Kasumi-1 (cell line): ENCODE data around the gene FER1L5.

Experiments
- DNase-seq, 2 experiments: peaks; one replicate each; lab custom pipeline; 2025; lab: John Stamatoyannopoulos, UW

Gene FER1L5

DNA sequence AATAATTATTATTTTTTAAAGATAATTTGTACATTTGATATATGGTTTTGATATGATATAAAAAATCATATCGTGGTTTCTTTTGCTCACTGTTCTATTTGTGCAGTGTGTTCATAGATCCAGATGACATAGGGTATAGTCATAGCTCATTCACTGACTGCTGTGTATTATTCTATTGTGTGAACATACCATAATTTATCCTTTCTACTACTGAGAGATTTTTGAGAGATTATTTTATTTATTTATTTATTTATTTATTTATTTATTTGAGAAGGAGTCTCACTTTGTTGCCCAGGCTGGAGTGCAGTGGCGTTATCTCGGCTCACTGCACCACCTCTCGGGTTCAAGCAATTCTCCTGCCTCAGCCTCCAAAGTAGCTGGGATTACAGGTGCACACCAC is 39.0 kb downstream of the FER1L5 start:
- no peak for DNase-seq

DNA sequence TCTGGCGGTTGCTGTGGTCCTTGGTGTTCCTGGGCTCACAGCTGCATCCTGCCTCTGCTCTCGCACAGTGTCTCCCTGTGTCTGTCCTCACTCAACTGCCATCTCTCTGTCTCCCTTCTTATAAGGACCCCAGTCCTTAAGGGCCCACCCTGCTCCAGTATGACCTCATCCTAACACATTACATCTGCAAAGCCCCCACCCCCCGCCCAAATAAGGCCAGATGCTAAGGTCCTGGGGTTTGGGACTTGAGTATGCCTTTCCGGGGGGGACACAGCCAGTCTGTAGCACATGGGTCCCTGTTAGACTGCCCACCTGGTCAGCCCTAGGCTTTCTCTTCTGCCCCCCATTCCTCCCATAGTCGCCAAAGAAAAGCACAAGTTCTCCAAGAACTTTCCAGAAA is 40.7 kb downstream of the FER1L5 start:
- DNase-seq, result no peak

DNA sequence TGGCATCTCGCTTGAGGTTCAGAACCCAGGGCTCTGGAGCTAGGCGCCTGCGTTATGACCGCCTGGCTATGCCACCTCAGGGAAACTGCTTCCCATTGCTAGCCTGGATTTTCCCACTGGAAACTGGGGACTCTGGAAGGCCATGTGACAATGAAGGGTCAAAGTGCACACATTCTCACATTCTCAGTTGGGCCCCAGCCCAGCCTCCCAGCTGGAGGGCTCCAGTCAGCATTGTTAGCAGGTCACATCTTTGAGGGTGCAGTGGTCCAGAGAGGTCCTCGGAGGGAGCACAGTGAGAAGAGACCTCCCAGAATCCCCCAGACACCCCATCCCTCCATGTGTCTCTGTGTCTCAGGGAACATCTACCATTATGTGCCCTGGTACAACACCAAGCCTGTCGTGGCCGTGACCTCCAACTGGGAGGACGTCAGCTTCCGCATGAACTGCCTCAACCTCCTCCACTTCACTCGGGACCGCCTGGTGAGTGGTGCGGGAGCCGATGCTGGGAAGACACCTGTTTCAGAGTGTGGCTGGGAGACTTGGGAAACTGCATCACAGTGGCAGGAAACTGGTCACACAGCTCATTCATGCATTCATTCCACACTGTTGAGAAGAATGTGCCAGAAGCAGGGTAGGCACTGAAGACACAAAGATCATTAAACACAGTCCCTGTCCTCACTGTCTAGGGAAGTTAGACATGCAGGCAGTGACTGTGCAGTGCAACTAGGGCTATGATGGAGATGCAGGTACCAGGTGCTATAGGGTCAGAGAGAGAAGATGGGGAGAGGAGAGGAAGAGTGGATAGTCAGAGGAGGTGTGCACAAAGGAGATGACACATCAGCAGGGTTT is 41.6 kb downstream of the FER1L5 start:
- DNase-seq, result no peak

DNA sequence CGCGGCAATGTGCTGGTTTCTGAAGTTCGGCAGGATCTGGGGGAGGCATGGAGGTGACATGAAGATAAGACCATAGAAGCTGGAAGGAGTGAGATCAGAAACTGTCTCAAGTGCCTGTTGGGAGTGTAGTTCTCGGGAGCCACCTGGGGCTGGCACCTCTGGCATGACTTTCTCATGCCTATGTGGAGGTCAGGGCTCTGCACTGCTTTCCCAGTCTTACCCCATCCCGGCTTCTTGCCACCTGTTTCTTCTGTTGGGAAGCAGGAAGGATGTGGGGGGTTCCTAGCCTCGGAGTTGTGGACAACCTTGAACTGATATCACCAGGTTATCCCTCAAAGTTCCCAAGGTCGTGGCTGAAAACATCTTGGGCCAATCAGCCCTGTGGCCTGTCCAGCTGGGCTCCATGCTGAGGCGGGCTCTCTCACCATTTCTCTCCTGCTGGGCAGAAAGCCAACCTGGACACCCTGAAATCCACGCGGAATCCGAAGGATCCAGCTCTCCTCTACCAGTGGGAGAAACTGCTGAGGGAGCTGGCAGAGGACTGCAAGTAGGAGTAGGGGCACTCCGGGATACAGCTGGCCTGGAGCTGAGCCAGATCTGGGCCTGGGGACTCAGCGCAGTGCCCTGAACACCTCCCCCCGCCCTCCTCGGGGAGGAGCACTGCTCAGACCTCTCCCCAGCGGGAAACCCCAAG is 42.5 kb downstream of the FER1L5 start:
- no peak for DNase-seq

DNA sequence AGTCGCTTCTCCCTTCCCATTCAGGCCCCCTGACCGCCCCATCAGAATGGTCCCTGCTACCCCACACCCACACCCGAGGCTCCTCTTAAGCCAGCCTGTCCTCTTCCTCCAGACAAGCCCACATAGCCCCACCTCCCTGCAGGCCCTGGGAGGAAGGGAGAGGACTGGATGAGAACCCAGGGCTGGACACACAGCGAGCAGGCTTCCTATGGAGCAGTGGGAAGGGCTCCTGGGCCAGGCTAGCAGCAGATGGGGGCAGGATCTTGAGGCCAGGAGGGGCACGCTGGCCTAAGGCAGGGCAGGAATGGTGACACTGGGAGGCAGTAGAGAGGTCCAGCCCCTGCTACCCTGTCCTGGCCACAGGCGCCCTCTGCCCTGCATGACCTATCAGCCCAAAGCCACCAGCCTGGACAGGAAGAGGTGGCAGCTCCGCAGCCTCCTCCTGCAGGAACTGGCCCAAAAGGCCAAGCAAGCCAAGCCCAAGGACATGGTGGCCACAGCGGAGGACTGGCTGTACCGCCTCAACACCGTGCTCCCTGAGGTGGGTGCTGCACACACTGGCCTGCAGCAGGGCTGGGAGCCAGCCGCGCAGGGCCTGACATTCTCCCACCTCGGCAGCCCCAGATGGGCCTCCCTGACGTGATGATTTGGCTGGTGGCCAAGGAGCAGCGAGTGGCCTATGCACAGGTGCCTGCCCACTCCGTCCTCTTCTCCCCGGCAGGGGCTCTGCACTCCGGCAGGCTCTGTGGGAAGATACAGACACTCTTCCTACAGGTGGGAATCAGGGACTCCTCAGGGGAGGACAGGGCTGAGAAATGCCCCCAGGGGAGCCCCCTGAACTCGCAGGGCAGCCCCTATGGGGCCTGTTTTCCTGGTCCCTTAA is 43.3 kb downstream of the FER1L5 start:
- DNase-seq, result no peak

DNA sequence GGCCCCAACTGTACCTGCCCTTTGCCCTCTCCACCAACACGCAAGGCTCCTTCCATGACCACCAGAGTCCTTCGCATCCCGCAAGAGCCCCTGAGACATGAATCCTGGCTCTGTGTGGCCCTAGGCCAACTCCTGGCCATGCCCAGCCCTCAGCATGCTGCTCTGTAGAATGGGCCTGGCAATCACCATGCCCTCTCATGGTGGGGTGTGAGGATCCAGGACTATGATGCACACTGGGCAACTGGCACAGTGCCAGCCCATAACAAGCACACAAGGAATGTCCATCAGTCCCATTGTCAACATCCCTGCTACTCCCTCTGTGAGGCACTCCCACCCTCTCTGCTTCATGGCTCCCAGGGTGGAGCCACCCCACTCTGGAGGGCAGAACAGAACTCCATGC is 44.7 kb downstream of the FER1L5 start:
- no peak for DNase-seq

DNA sequence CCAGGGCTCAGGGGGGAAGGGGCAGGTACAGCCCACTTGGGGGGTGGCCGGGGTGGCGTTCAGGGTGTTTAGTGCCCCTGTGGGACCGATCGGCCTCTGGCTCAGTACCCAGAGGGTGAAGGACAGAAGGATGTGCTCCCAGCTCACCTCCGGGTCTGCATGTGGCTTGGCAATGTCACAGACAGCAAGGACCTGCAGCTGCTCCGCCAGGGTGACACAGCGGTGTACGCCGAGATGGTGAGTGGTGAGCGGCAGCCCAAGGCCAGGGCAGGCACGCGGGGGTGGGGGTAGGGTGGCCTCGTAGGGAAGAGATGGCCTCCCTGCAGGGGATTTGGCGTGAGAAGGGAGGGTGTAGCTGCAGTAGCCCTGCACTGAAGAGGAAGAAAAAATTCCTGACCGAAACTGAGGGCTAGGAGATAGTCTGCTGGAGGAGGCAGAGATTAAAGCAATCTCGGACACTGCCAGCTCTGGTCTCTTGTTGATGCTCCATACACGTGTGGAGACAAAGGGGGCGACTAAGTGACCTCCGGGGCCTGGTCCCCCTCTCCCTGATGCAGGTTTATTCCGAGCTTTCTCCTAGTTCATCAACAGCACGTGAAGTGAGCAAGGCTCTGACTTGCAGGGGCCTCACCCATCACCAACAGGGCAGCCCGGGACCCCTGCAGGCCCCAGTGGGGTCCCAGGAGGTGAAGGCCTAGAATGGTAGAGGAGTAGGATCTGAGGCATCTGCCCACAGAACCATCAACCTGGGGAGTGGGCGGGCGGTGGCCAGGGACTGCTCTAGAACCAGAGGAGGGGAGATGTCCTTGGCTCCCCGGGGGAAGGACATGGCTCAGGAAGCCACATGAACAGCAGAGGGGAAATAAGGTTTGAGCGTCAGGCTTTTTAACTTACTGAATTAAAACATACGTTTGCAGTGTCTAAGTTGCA is 45.4 kb downstream of the FER1L5 start:
- no peak for DNase-seq

DNA sequence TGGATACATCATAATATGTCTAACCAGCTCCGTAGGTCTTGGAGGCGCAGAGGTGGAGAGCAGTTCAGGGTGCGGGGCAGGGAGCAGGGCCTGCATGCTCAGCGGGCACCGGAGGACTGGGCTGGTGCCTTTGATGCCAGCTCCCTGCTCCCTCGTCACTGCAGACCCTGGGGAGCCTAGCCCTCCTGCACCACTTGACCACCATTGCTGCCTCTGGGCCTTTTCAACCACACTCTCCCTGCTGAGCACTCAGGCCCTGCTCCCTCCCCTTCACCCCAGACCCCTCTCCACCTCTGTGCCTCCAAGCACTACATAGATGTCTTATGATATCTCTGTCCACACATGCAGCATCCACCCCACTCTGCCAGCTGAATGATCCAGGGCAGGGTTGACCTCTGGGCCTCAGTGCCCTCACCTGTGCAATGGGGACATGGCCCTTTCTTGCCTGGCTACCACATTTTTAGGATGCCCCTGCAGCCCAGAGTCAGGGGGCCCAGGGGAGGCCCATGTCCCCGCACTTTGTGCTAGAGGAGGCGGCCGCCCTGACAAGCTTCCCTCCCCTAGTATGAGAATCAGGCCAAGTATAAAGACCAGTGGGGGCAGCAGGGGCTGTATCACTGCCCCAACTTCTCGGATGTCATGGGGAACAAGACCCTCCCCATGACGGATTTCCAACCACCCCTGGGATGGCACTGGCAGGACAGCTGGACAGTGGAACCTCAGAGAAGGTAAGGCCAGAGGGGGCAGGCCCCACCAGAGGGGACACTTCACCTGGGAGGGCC is 46.3 kb downstream of the FER1L5 start:
- DNase-seq, result no peak

DNA sequence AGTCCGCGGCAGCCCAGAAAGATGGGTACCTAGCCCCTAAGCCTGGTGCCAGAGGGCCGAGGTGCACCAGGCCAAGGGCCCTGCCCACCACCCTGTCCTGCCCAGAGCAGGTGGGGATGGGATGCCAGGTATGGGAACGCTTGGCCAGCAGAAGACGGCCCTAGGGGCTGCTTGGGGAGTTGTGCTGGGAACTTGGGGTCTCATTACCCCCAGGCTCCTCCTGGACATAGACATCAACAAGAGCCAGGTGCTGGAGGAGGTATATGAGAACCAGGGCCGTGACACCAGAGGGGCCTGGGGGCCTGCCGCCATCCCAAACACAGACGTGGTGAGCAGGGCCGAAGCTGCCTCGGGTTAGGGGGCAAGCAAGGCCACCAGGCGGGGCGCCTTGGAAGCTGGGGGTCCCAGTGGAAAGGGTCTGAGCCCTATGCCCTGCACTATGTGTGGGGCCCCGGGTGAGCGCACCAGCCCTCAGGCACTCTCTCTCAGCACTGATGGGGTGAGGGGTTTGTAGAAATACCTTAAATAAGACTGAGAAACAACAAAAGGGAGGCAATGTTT is 46.9 kb downstream of the FER1L5 start:
- DNase-seq, result no peak

DNA sequence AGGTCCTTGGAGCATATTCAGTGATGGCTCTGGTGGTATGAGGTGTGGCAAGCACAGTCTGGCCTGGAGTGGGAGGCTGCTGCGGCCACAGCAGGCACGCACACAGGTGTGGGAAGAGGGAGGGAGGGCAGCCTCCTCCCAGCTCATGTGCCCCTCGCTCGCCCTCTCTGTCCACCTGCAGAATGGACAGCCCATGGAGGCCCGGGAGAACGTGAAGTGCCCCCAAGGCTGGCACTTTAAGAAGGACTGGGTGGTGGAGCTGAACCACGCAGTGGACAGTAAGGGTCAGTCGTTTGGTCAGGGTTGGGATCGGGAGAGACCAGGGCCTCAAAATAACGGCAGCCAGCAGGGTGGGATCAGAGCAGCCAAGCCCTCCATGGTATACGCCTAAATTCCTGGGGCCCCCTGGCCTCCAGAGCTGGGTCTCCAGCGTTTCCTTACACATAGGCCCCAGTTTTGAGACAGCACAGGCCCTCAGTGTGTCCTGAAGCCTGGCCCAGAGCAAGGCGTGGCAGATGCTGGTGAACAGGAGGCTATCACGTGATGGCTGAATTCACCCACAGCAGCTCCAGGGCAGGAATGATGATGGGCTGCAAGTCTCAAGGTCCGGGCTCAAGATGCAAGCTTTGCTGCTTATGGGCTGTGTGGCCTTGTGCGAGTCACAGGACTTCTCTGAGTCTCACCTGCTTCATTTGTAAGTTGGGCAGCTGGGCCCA is 47.9 kb downstream of the FER1L5 start:
- no peak for DNase-seq

DNA sequence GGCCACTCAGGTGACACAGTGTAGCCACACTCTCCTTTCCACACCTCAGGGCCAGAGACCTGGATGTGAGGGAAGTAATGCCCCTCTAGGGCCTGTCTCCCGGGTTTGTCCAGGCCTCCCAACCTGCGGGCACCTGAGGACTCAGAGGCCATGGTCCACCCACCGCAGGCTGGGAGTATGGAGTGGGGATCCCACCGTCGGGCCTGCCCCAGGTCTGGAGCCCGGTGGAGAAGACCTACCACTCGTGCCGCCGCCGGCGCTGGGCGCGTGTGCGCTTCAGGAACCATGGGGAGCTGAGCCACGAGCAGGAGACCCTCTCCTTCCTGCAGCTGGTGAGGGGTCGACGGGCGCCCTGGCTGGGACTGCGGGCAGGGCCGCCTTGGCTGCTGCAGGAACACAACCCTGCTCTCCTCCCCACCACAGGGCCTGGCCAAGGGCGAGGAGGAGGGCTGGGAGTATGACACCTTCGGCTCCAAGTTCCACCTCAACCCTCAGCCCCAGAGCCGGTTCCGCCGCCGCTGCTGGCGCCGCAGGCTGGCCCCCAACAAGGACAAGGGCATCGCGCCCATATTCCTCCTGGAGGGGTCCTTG is 48.6 kb downstream of the FER1L5 start:
- no peak for DNase-seq

DNA sequence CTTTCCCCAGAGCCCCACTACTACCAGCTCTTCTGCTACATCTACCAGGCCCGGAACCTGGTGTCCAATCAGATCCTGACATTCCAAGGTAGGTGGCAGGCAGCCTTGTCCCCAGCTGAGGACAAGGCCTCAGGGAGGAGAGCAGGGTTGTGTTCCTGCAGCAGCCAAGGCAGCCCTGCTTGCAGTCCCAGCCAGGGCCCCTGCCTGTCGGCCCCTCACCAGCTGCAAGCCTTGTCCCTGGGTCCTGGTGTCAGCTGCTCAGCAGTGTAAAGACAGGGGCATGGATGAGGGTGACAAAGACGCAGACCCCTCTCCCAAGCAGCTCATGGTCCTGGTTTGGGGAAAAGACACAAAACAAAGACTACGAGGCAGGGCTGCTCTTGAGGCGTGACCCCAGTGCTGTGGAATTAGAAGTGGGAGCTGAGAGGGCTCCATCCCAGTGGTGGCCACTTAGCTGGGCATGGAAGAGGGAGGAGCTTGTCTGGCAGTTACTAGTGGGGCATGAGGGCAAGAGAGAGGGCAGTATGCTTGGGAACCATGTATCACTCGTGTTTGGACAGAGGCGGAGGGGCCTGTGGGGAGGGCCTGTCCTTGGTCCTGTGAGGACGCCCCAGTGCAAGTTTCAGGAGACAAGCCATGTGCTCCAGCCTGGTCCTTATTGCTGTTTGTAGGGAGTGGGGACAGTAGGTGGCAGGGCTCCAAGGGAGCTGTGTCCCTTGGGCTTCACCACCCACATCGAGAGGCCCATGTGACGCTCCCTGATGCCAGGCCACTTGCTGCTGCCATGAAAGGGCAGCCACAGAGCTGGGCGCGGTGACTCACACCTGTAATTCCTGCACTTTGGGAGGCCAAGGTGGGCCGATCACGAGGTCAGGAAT is 49.8 kb downstream of the FER1L5 start:
- DNase-seq, result no peak

DNA sequence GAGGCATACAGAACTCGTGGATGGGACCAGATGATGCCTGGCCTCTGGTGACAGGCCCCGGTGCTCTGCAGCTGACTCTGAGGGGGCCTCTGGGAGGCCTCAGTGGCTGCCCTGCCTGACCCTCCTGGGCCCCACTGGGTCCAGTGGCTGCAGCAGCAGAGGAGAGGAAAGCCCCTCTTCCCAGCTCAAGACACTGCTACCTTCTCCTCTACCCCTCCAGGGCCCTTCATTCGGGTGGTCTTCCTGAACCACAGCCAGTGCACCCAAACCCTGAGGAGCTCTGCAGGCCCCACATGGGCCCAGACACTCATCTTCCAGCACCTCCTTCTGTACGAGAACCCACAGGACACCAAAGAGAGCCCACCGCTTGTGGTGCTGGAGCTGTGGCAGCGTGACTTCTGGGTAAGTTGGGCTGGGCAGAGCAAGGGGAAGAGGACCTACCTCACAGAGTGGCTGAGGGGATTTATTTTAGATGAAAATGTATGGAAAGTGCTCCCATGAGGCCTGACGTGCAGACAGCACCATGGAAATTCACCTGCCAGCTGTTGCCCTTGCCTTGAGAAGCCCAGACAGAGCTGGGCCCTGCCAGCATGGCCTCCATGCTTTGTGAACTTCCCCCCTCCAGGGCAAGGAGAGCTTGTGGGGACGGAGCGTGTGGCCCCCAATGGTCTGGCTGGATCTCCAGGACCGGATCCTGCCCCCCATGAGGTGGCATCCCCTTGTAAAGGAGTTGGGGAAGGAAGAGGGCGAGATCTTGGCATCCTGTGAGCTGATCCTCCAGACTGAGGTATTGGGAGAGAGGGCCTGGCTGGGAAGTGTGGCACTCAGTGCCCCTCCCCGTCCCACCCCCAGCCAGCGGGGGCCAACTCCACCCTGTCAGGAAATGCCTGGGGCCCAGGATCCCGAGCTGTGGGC is 51.0 kb downstream of the FER1L5 start:
- DNase-seq, result no peak

DNA sequence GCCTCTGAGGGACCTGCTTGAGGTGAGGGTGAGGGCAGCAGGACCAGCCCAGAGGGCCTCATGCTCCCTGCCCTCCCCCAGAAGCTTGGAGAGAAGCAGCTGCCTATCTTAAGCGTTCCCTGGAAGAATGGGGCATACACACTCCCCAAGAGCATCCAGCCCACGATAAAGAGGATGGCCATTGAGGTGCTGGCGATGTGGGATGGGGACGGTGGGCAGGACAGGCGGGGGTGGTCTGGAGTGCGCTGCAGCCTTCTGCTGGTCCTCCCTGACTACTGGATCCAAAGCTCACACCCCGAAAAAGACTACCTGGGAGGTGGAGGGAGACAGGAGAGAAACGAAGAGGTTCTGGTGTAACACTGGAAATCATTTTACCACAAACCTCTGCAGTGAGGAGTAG is 51.7 kb downstream of the FER1L5 start:
- DNase-seq, result no peak

DNA sequence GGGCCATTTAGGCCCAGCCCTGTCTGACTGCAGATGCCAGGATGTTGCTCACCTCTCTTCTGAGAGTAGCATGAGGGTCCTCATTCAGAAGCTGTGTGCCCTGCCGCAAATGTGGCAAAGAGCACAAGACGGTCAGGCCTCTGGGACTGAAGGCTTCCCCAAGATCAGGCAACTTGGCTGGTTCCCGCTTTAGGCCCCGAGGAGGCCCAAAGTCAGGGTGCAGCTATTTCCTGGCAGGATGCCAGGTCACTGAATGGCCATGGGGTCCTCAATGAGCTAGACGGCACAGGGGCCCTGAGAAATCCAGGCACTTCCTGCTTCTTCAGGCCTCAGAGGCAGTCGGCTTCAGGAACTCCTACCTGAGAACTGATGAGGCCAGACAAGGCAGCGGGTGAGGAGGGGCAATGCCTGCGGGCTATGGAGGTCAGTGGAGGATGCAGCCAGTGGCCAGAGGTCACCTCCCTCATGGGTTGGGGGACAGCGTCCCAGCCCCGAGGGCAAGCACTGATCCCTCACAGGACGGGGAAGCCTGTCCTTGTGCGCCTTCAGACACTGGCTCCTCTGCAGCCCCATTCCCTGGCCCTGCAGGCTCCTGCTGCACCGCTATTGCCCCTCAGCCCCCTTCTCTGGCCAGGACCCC is 52.4 kb downstream of the FER1L5 start:
- no peak for DNase-seq

DNA sequence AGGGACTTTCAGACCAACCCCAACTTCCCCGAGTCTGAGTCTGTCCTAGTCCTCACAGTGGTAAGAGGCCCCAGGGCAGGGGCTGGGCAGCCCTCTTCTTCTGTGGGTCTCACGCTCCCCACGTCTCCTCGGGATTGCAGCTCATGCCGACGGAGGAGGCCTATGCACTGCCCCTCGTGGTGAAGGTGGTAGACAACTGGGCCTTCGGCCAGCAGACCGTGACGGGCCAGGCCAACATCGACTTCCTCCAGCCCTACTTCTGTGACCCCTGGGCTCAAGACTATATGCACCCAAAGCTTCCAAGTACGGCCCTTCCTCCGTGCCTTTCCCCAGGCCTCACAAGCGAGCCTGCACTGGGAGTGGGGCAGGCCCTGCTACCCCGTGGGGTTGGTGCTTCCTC is 53.0 kb downstream of the FER1L5 start:
- DNase-seq, result no peak

DNA sequence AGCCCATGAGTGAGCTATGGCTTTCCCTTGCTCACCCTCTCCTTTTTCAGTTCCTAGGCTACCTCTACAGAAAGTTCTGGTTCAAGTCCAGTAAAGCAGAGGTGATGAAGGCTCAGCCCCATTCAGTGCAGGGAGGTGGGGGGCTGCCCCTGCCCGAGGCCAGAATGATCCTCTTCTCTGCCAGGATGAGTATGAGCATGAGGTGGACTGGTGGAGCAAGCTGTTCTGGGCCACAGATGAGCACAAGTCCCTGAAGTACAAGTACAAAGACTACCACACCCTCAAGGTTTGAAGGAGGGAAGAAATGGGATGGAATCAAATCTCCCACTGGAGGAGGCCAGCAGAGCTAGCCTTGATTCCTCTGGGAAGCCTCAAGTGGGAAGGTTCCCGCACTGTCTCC is 54.9 kb downstream of the FER1L5 start:
- no peak for DNase-seq
